ENCODE measurements around the gene KCNQ2.
"Not testable (repeated sequence)": the region's sequence is repeated elsewhere in the genome, so short reads cannot be mapped to it uniquely, and the experiment has no call there.

KCNQ2 gene

DNA sequence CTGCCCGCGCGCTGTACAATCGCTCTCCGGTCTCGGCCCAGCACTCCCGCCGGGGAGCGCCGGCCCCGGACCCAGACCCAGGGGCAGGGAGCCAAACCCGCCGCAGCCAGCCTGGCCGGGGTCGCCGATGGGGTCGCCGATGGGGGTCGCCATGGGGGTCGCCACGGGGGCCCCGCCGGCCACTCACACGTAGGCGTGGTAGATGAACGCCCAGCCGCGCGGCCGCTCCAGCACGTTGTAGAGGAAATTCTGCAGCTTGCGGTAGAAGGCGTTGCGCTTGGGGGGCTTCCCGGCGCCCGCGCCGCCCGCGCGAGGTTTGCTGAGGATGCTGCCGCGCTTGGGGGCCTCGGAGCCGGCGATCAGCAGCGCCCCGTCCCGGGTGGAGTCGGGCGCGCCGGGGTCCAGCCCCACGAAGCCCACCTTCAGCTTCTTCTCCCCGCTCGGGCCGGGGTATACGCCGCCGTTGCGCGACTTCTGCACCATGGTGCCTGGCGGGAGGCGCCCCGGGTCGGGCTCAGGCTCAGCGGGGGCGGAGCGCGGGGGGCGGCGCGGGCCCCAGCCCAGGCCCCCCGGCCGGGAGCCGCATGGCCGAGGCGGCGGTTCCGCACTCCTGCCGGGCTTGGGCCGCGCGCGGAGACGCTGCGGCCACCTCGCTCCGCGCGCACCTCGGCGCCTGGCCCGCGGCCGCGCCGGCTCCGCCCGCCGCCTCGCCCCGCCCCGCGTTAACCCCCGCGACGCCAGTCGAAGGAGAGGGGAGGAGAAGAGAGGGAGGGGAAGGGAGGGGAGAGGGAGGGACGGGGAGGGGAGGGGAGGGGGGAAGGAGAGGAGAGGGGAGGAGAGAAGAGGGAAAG lies at the start of gene KCNQ2:
TSS of gene KCNQ2 (minus strand) at position 675 of the 851 bp plus-strand sequence. CDS start at position 483, 192 bp downstream.
- peak within 1 kb of the TSS in 2 of 7 experiments; percentile 3 to 31 for H3K4me3 ChIP-seq

DNA sequence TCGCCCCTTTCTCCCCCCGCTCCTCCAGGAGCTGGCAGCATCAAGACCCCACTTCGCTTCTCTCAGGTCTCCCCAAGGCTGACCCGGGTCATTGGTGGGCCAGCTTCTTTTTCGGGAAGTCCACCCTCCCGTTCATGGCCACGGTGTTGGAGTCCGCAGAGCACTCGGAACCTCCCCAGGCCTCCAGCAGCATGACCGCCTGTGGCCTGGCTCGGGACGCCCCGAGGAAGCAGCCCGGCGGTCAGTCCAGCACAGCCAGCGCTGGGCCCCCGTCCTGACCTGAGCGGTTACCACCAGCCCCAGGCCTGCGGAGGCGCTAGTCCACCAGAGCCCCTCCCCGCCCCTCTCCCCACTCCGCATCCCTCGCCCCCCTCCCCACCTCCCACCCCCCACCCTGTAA lies 49.1 kb upstream of the KCNQ2 start:
- Histone ChIP-seq H3K4me3 (peak overlapping the region; percentile 53 to 89 (median 83)), H3K27ac (peak overlapping the region; percentile 16 to 100 (median 99))

More for the DNA sequence above, at the start of gene KCNQ2:
- H3K27ac ChIP-seq: no peak within 1 kb of the TSS

DNA sequence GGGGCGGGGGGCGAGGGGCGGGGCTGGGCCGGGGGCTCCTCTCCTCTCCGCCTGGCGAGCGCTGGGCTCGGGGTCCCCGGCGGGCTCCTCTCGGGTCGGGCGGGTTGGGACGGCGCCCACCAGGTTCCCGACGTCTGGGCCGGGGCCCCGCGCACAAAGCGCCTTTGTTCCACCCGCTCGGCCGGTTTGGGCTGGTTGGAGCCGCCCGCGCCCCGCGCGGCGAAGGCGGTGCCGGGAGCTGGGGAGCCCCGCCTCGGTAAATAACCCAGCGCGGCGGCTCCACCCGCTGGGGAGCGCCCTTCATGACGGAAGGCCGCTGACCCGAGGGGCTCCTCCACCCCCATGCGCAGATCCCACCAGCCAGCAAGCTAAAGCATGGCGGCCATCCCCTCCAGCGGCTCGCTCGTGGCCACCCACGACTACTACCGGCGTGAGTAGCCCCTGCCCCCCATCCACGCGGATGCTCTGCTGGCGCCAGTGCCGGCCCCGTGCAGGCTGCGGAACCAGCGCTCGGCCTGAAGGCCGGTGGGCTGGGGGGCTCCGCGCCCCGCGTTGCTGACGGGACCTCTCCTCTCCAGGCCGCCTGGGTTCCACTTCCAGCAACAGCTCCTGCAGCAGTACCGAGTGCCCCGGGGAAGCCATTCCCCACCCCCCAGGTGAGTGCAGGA lies 48.6 kb upstream of the KCNQ2 start:
- Histone ChIP-seq H3K4me3 (peak overlapping the region; percentile 53 to 89 (median 83)), H3K27ac (peak overlapping the region; percentile 93 to 100 (median 99))

DNA sequence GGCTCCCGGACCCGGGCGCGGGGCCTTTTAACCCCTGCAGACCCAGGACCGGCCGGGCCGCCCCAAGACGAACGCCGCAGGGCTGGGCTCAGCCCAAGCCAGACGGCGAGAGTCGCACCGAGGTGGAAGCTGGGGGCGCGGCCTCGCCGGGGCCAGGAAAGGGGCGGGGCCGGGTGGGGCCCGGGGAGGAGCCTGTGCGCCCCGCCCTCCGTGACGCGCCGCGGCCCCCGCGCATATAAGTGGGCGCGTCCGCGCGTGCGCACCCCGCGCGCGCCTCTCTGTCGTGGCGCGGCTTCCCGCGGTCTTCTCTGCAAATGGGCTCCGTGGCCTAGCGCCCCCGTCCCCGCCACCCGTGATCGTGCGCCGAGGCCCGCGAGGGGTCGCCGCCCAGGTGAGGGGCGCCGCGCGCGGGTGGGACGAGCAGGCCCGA lies 48.1 kb upstream of the KCNQ2 start, which contains the start of gene PPDPF:
TSS of gene PPDPF (plus strand) at position 262 of the 430 bp plus-strand sequence. CDS start 544 bp downstream, outside the sequence.
- peak within 1 kb of the TSS; percentile 53 to 89 (median 83) for H3K4me3 ChIP-seq
- H3K27ac ChIP-seq: peak within 1 kb of the TSS; percentile 93 to 100 (median 99)

DNA sequence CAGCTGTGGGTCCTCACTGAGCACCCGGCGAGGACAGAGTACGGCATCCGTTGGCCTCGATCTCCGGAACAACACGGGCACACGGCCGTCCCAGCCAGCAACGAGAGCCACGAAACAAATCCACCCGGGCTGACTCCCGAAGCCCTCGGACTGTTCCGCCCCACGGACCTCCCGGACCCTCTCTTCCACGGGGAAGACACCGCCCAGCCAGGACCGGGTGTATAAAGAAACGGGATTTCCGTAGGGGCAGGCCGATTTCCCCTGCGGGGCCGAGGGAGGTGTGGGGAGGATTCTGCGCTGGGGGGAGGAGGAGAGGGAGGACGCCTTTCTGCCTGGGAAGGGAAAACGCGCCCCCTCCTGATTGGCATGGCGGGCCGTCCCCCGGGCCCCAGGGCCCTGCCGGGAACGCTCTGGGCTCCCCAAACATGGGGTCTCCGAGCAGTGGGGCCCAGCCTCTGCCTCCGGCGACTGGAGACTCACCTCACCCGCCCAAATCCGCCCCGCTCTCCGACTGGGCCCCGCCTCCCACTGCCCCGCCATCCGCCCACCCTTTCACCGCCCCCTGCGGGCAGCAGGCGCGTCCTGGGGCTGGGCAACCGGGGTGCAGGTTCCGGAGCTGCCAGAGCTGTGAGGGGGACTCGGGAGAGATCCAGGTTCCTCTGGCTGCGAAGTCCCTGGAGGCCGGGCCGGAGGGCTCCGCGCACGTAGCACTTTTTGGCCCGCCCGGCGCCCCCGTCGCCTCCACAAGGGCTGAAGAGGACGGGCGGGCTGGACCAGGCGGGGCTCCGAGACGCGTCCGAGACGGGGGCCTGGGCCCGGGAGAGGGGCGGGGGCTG lies 47.4 kb upstream of the KCNQ2 start:
- H3K27ac ChIP-seq: peak overlapping the region; percentile 2 to 100 (median 99)

DNA sequence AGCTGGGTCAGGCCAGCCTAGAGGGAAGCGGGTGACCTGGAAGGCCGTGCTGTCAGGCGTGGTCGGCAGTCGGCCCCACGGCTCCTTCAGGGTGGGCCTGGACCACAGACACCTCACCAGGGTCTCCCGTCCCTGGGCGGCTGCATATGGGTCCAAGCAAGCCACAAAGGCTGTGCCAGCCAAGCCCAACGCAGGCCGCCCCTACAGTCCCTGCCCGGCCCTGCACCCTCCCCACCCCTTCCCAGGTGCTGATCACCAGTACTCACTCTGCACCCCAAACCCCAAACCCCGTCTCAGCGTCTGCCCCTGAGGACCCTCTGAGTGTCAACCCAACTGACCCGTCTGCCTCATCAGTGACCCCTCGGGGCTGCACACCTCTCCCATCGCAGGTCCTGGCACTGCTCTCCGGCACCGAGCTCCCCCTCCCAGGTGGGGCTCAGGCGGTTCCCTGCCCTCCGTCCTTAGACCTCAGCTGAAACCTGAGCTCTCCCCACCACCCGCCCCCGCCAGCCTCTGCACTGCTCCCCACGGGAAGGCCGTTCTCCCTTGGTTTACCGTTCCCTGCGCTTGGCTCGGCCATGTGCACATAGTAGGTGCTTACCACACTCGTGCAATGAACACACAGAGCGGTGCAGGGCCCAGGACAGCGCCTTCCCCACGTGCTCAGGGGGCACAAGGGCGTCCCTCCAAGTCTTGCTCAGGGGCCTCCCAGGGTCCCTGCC lies 46.7 kb upstream of the KCNQ2 start:
- Histone ChIP-seq H3K4me3 (peak overlapping the region; percentile 53 to 89 (median 83)), H3K27ac (peak overlapping the region in 9 of 21 experiments; percentile 93 to 100 (median 99))

More for the DNA sequence above, 47.4 kb upstream of the KCNQ2 start:
- peak overlapping the region; percentile 53 to 89 (median 83) for H3K4me3 ChIP-seq

DNA sequence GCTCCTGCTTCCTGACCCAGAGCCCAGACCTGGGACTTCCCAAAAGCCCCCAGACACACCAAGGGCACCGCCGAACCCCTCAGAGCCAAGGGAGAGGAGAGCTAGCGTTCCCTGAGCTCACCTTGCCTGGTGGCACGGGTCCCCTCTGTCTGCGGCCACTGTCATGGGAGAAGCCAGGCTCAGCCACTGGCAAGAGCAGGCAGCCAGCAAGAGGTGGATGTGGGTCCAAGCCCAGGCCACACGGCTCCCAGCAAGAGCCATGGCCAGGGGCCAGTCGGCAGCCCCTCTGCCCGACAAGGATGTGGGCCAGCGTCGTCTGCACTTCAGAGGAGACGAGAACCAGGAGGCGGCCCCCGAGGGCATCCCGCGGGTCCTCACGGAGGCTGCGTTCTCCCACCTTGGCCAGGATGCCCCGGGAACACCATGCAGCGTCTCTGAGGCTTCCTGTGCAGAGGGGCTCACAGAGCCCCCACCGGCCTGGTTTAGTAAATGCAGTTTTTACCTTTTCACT lies 46.0 kb upstream of the KCNQ2 start:
- Histone ChIP-seq H3K27ac (no peak overlapping the region), H3K4me3 (no peak overlapping the region)

DNA sequence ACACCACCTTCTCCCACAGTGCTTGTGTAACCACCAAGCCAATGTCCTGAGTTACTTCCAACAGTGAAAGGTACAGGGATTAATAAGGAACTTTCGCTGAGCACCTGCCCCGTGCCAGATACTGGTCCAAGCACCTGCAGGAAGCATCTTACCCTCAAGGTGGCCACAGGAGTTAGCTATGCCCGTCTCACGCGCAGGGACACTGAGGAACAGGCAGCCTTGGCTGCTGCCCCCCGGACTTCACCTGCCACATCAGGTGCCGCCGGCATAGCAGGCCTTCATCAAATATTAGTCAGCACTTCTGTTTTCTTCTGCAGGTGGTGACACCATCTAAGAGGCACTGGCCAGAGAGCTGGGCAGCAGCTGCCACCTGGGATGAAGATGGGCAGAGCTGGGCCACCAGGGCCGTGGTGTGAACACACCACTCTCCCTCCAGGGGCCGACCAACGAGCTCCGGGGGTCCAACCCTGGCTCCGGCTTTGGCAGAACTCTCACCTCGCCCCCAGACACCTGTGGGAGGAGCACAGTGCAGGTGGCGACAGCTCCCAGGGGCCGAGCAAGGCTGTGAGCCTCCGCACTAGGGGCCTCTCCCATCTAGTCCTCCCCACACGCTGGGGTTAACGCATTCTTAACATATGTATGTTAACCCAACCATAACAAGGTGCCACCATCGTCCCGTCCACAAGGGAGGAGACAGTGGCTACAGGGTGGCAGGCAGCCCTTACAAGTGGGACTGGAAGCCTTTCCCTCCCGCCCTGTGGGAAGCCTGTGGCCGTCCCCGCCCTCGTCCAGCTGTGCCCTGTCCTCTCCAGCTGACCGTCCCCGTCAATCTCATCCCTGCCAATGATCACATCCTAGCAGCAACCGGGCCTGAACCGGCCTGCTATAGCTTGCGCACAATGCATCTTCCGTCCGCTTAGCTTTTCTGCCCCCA lies 45.2 kb upstream of the KCNQ2 start:
- Histone ChIP-seq H3K27ac (no peak overlapping the region), H3K4me3 (no peak overlapping the region)

DNA sequence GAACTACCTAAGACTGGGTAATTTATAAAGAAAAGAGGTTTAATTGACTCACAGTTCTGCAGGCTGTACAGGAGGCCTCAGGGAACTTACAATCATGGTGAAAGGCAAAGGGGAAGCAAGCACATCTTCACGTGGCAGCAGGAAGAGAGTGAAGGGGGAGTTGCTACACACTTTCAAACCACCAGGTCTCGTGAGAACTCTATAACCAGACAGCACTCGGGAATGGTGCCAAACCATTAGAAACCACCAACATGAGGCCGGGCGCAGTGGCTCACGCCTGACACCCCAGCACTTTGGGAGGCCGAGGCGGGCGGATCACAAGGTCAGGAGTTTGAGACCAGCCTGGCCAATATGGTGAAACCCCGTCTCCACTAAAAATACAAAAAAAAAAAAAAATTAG lies 42.1 kb upstream of the KCNQ2 start:
- H3K27ac ChIP-seq, H3K4me3 ChIP-seq: not testable (repeated sequence)

DNA sequence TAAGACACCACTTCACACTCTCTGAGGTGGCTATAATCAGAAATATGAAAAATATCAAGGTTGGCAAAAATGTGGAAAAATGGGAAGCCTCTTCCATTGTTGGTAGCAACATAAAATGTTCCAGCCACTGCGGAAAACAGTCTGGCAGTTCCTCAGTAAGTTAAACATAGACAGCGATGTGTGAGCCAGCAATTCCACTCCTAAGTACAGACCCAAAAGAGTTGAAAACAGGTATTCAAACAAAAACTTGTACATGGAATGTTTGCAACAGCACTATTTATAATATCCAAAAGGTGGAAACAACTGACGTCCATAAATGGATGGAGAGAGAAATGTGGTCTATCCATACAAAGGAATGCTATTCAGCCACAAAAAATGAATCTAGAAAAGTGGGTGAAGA lies 40.8 kb upstream of the KCNQ2 start:
- H3K4me3 ChIP-seq: no peak overlapping the region
- no peak overlapping the region for H3K27ac ChIP-seq

DNA sequence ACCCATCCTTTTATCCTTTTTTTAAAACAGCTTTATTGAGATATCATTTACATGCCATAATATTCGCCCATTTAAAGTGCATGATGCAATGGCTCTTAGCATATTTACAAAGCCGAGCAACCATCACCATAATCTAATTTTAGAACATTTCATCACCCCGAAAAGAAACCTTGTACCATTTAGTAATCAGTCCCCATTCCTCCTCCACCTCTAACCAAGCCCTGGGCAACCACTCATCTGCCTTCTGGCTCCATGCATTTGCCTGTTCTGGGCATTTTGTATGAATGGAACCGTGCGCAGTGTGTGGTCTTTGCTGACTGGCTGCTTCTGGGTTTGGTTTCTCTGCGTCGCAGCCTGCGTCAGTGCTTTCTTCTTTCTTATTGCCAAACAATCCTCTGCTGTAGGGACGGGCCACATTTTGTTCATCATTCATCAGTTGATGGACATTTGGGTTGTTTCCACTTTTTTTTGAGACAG lies 36.7 kb upstream of the KCNQ2 start:
- H3K4me3 ChIP-seq: no peak overlapping the region
- no peak overlapping the region for H3K27ac ChIP-seq

DNA sequence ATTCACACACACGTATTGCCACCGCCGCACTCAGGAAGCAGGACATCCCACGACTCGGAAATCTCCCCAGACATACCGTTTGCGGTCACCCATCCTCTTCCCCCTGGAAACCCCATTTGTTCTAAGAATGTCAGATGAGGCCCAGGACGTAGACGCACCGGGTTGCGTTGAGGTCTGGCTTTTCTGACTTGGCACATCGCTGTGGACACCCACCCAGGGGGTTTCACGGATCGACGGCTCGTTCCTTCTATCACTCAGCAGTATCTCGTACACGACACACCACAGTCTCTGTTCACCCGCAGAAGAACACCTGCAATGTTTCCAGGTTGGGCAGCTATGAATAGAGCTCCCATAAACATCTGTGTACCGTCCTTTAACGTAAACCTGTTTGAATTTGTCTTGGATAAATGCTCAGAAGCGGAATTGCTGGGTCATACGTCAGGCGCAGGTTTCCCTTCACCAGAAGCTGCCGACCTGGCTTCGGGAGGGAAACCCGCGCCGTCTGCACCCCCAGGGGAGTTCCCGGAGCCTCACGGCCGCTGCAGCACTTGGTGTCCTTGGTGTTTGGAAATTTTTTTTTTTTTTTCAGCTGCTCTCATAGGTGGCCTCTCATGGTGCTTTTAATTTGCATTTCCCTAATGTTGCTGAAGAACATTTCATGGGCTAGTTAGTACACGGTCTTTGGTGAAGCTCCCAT lies 35.8 kb upstream of the KCNQ2 start:
- Histone ChIP-seq H3K27ac (no peak overlapping the region), H3K4me3 (no peak overlapping the region)

DNA sequence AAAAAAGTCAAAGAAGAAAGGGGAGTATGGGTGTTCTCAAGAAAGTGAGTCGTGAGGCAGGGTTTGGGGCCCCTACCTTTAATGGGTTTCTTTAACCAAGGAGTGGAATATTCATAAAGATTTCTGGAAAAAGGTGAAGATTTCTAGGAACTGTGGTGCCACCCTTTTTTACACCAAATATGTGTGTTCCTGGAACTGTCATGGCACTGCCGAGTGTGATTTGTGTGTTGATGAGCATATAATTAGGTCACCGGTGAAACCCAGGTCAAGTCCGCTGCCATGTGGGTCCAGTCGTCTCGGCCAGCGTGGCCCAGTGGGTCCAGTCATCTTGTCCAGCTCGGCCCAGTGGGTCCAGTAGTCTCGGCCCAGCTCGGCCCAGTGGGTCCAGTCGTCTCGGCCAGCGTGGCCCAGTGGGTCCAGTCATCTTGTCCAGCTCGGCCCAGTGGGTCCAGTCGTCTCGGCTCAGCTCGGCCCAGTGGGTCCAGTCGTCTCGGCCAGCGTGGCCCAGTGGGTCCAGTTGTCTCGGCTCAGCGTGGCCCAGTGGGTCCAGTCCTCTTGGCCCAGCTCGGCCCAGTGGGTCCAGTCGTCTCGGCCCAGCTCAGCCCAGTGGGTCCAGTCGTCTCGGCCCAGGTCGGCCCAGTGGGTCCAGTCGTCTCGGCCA lies 34.8 kb upstream of the KCNQ2 start:
- H3K4me3 ChIP-seq: no peak overlapping the region

DNA sequence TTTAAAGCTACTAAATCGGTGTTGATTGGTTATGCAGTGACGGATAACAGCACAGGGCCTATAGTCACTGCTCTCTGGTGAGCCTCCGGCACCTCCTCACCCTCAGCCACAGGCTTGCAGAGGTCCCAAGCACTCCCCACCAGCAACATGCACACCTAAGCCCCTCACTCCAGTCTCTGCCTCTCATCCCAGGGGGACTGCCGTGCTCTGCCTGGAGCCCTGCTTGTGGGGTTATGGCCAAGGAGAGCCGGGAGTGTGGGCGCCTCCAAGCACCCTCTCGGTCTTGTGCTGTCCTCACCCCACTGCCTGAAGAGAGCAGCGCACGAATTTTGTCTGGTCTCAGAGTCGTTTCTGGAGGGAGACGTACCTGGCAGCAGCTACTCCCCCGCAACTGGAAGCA lies 33.3 kb upstream of the KCNQ2 start:
- H3K4me3 ChIP-seq: no peak overlapping the region
- no peak overlapping the region for H3K27ac ChIP-seq

More for the DNA sequence above, 34.8 kb upstream of the KCNQ2 start:
- no peak overlapping the region for H3K27ac ChIP-seq

DNA sequence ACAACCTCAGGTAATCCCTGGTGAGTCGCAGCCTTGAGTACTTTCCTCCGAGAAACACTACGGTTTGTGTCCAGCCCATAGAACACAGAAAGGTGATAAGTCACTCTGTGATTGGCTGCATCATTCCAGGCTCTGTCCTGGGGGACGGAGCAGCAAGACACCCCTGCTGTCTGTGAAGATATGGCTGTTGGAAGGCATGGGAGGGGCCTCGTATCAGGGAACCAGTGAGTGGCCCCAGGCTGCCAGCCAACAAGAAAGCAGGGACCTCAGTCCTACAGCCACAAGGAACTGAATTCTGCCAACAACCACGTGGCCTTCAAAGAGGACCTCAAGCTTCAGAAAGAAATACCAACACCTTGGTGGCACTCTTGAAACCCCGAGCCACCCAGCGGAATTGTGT lies 32.8 kb upstream of the KCNQ2 start:
- Histone ChIP-seq H3K27ac (no peak overlapping the region), H3K4me3 (no peak overlapping the region)

DNA sequence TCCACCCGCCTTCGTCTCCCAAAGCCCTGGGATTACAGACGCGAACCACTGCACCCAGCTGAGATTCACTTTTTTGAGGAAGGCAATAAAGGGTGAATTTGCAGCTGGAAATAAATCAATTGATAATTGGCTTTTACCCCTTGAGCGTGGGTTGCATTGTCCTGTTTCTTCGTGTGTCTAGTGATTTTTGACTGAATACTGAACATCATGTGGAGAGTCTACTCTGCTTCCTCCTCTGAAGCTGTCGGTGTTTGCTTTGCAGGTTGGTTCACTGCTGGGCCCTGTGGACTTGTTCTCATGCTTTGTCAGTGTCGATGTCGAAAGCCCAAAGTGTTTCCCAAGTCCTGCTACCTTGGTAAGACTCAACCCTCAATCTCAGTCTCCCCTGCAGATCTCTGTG lies 32.2 kb upstream of the KCNQ2 start:
- Histone ChIP-seq H3K27ac (no peak overlapping the region), H3K4me3 (no peak overlapping the region)

DNA sequence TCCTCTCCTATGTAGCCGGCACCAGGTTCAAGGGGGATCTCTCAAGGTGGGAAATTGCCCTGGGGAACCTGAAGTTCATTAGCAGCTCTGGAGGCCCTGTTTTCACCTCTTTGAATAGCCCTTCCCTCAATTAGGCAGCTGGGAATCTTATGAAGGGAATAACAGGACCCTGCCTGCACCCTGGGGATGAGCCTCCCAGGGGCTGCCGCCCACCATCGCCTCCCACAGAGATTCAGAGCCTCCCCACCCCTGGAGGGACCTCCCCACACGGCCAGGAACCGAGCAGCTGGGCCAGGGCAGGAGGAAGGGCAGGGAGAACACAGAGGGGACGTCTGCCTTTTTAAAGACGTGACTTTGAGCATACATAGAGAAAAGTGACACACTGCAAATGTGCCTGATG lies 31.1 kb upstream of the KCNQ2 start:
- no peak overlapping the region for H3K27ac ChIP-seq

More for the DNA sequence above, 31.1 kb upstream of the KCNQ2 start:
- H3K4me3 ChIP-seq: no peak overlapping the region
